Ovary (tissue), 3 donors: ENCODE measurements around the gene CCDC120.

Experiments used
- EP300 ChIP-seq: sonication (generic); formaldehyde crosslinking; IDR thresholded peaks from one replicate; pipeline ENCODE4 v1.6.1; 2017; ENCODE audit warnings: antibody characterized with exemption
- POLR2A ChIP-seq: fragments of 450-650 bp; IDR thresholded peaks from one replicate; pipeline ENCODE4 v1.6.1; 2017; ENCODE audit warnings: antibody characterized with exemption, mild to moderate bottlenecking, moderate library complexity
- TF ChIP-seq, protein P1 (sequence below), 3 donors: fragments of 450-650 bp in 2 of 3; fragments of 200-600 bp in 1 of 3; IDR thresholded peaks; one replicate each; pipeline versions ENCODE4 v1.5.1 to v1.8.0; 2016 to 2022; ENCODE audit warnings: antibody characterized with exemption in 3 of 3, mild to moderate bottlenecking in 1 of 3
- donor health status: DM: no; HTN: no; CAD: no.

DNA sequence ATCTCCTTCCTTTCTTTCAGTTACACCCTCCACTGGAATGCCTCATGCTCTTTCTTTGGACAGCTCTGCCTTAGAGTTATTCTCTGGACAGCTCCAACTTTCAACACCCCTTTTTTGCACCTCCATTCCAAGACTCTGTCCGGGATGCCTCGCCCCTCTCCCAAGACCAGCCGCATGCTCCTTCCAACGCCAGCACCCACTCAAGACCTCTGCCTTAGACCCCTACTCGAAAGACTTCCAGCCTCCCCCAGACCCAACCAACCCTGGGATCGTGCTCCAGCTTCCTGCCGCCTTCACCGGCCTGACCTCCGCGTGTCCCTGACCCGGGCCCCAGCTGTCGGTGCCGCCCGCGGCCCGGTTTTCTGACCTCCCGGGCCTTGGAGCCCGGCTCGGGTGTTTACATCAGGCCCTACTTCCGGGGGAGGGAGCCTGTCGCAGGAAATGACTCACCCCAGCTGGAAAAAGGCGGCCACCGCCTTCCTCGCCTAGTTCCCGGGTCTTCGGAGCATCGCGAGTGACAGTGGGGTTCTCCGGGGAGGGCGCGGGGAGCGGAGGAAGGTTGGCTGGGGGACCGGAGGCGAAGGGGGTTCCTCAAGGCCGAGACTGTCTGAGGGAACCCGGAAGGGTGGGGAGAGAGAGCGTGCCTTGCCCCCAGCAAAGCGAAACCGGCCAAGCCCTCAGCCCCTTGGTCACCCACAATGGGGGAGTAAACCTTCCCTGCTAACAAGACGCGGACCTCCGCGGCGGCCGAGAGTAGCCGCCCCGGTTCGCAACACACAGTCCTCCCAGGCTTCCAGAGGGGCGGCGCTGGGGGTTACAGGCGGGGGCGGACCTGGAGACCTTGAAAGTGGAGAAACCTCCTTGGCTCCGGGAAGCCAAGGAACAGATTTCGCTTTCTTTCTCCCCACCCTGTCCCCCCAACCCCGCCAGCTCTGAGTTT, 21.0 kb downstream of the CCDC120 start, which contains the start of gene WDR45:
- TF ChIP-seq, protein P1, sequence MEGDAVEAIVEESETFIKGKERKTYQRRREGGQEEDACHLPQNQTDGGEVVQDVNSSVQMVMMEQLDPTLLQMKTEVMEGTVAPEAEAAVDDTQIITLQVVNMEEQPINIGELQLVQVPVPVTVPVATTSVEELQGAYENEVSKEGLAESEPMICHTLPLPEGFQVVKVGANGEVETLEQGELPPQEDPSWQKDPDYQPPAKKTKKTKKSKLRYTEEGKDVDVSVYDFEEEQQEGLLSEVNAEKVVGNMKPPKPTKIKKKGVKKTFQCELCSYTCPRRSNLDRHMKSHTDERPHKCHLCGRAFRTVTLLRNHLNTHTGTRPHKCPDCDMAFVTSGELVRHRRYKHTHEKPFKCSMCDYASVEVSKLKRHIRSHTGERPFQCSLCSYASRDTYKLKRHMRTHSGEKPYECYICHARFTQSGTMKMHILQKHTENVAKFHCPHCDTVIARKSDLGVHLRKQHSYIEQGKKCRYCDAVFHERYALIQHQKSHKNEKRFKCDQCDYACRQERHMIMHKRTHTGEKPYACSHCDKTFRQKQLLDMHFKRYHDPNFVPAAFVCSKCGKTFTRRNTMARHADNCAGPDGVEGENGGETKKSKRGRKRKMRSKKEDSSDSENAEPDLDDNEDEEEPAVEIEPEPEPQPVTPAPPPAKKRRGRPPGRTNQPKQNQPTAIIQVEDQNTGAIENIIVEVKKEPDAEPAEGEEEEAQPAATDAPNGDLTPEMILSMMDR (IDR thresholded peaks at IDR 0.05): peak in 1 of 3 donors; percentile 11
- TF ChIP-seq EP300 (no peak), POLR2A (peak; percentile 77)
